ENCODE results near the gene ADSS2.

Gene ADSS2

GRCh38 chr1:244445320-244446181 lies 6.2 kb downstream of the ADSS2 start:
- DNase-seq (ENCODE audit: low read depth in 2 of 2, low spot score in 1 of 2) = no peak

DNA sequence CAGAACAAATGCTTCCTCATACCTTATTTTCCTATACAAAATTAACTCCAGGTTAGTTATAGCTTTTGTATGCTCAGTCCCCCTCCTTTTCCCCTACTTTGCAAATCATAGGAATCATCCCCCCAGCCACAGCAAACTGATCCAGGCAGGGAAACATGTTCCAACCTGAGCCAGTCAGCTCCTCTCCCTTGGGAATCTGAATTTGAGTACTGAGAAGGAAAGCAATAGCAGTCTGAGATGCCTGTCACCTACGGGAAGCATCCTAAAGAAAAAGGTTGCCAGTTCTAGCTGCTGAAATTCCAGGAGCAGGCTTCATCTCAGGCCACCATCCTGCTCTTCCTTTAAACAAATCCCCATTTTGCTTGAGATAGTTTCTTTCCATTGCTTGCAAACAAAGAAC lies 6.9 kb downstream of the ADSS2 start:
- no peak for DNase-seq (ENCODE audit: low read depth in 2 of 2, low spot score in 1 of 2)

DNA sequence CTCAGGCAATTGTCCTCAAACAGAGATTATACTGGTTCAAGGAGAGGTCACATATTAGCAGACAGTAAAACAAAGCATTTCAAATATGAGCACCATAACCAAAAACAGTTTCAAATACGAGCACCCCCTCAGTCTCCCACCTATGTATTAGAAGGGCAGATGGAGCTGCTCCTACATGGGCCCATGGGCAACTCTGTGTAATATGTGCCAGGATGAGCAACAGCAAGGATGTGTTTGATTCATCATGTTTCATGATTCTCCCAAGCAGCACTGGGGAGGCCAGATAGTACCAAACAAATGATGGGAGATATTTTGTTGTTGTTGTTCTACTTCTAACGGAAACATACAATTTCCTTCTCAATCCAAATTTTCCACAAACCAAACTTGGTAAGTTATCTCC lies 8.9 kb downstream of the ADSS2 start:
- DNase-seq (ENCODE audit: low read depth in 2 of 2, low spot score in 1 of 2) = no peak

DNA sequence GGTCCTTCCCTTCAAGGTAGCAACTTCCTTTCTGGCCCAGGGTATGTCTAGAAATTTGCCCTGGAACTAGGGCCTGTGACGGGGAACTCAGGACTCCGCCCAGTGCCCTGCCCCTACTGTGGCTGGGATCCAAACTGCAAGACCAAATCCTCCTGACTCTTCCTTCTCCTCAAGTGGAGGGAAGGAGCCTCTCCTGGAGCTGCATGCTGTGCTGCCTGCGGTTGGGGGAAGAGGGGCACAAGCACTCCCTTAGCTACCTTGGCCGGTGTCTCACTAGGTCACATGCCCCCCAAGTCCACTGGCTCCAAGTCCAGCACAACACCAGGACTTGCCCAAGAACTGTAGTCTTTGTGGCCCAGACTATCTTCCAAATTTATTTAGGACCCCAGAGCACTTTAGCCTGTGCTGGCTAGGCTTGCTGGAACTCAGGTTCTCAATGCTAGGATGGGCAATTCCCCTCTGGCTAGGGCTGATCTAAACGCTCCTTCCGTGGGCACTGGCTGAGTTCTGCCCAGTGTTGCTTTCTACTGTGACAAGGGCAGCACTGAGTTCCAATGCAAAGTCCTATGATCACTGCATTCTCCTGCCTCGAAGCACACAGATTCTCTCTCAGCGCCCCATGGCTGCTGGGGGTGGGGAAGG lies 12.2 kb downstream of the ADSS2 start:
- no peak for DNase-seq (ENCODE audit: low read depth in 2 of 2, low spot score in 1 of 2)

GRCh38 chr1:244437086-244437468 lies 14.6 kb downstream of the ADSS2 start:
- no peak for DNase-seq (ENCODE audit: low read depth in 2 of 2, low spot score in 1 of 2)

DNA sequence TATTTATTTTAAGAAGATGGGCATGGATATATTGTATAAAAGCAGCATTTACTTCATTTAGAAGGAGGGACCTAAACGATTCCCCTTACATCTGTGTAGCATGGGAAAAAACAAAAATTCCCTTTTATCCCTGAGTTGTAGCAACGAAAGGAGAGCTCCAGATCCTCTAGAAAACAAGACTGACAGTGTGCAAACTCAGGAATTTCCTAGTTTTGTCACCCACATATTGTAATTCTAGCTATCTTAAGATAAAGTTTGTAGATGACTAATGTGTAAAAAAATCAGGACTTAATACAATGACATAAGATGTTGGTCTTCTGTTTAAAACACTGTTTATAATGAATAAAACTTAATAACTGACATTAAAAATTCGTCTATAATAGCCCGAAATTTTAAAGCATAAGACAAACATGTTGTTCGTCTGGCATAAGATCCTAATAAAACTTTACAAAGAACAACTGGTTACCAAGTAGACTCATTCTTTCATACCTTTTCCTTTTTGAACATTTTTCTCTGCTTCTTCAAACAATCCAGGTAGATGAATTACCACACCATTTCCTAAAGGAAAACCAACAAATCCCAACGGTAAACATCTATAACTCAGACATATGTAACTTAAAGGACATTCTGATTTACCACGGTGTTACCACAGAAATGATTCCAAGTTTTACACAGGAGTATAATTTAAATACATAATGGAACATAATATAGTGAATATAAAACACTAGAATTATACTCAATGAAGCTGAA lies 15.2 kb downstream of the ADSS2 start:
- no peak for DNase-seq (ENCODE audit: low read depth in 2 of 2, low spot score in 1 of 2)

- no peak for DNase-seq (ENCODE audit: low read depth in 2 of 2, low spot score in 1 of 2)
Observed at GRCh38 chr1:244435562-244436205, 16.0 kb downstream of the ADSS2 start.

DNA sequence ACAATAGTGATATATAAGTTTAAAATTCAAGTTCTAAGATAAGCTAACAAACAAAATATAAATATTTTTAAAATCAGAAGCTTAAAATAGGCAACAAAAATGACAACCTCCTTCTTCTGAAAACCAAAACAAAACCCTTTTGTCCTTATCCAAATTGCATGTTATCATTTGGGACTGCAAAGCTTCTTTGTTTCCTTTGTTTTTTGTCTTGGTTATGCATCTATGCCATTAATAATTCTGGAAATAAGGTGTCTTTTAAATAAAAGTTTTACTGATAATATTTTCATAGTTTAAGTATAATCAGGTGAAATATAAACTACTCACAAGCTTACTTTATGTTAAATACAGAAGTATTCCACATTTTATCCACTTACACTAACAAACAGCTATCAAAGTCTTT lies 20.5 kb downstream of the ADSS2 start:
- no peak for DNase-seq (ENCODE audit: low read depth in 2 of 2, low spot score in 1 of 2)

GRCh38 chr1:244429818-244430217 lies 21.9 kb downstream of the ADSS2 start:
- DNase-seq (ENCODE audit: low read depth in 2 of 2, low spot score in 1 of 2) = no peak

GRCh38 chr1:244427647-244428046 lies 24.1 kb downstream of the ADSS2 start:
- DNase-seq (ENCODE audit: low read depth in 2 of 2, low spot score in 1 of 2) = no peak

- DNase-seq (ENCODE audit: low read depth in 2 of 2, low spot score in 1 of 2) = no peak
Observed at GRCh38 chr1:244424649-244425334, 26.9 kb downstream of the ADSS2 start.

- DNase-seq (ENCODE audit: low read depth in 2 of 2, low spot score in 1 of 2) = no peak
Observed at GRCh38 chr1:244422174-244422573, 29.5 kb downstream of the ADSS2 start.

DNA sequence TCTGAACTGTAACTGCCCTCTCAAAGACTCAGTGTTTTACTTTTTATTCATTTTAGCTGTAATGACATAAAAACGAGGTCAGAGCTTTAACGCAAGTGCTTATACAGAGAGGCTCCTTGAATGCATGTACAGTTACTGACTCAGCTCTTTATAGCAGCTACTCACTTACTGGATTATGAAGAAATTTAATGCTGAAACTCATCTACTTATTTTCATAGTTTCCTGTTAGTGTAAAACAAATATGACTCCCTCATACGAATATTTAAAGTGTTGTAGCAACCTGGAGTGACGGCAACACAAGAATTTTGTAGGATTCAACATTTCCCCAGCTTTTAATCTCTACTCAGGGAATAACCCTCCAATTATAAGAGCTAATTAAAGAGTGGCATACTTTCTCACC lies 32.7 kb downstream of the ADSS2 start:
- no peak for DNase-seq (ENCODE audit: low read depth in 2 of 2, low spot score in 1 of 2)

DNA sequence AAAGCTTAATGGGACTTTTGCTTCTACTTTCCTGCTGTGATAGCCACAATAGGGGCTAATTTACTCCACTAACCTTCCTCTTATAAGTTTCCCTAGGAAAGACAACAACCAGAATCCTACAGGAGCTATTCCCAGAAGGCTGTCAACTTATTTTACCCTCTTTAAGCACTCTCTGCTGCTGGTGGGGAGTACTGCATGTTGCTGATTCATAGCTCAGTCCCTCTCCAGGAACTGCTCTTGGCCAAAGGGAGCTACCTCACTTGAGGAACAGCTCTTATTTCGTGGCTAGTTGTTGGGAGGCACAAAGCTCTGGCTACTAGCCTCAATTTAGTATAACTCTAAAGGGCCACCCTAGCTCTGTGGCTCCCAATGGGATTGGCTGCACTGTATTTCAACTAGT lies 37.2 kb downstream of the ADSS2 start:
- DNase-seq (ENCODE audit: low read depth in 2 of 2, low spot score in 1 of 2) = no peak

GRCh38 chr1:244413736-244414135 lies 38.0 kb downstream of the ADSS2 start:
- no peak for DNase-seq (ENCODE audit: low read depth in 2 of 2, low spot score in 1 of 2)

GRCh38 chr1:244412176-244412575 lies 39.5 kb downstream of the ADSS2 start:
- DNase-seq (ENCODE audit: low read depth in 2 of 2, low spot score in 1 of 2) = no peak

GRCh38 chr1:244409701-244410100 lies 42.0 kb downstream of the ADSS2 start:
- DNase-seq (ENCODE audit: low read depth in 2 of 2, low spot score in 1 of 2) = no peak

DNA sequence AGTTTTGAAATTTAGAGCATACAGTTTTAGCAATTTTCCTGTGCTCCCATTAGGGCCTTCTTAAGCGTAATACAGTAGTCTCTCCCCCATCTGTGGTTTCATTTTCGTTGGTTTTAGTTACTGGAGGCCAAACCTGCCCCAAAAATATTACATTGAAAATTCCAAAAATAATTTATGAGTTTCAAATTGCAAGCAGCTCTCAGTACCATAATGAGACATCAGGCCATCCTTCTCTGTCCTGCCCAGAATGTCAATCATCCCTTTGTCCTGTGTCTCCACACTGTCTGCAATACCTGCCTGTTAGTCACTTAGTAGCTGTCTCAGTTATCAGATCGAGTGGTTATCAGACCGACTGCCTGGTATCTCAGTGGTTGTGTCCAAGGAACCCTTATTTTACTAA lies 45.4 kb downstream of the ADSS2 start:
- no peak for DNase-seq (ENCODE audit: low read depth in 2 of 2, low spot score in 1 of 2)

- DNase-seq (ENCODE audit: low read depth in 2 of 2, low spot score in 1 of 2) = no peak
Observed at GRCh38 chr1:244405856-244406255, 45.9 kb downstream of the ADSS2 start.

DNA sequence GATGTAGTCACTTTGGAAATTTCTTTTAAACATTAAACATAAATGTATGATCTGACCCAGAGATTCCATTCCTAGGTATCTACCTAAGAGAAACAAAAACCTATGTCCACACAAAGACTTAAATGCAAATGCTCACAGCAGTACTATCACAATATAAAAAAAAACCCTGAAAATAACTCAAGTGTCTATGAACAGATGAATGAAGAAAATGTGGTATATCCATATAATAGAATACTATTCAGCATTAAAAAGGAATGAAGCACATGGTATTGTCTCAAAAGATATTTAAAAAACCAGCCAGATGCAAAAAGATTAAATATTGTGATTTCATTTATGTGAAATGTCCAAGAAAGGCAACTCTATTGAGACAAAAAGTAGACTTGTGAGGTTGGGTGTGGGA lies 48.3 kb downstream of the ADSS2 start:
- DNase-seq (ENCODE audit: low read depth in 2 of 2, low spot score in 1 of 2) = no peak

GRCh38 chr1:244400974-244401373 lies 50.7 kb downstream of the ADSS2 start:
- DNase-seq (ENCODE audit: low read depth in 2 of 2, low spot score in 1 of 2) = no peak
